HepG2 (cell line): Measurements from ENCODE around the gene MGMT. TPM values are rescaled to one million over a fixed set of nuclear protein-coding genes. Genes with fewer than 3 reads are reported as not detected.
A peak's percentile ranks its signal among the peaks of the same experiment; 100 is the strongest.

Experiments used
- ATAC-seq: fragments of 200-7000 bp; cut with Tn5 transposase; 3 replicates; pipeline ENCODE4 v1.9.1; 2020; ENCODE audit warnings: mild to moderate bottlenecking, moderate library complexity
- BruUV-seq: library from RNA; stranded (reverse); fragments of 400-500 nt; replicated peaks from 2 replicates; lab custom pipeline; 2021; lab: Mats Ljungman, UMichigan
- CTCF ChIA-PET: fragments of 300-600 bp; formaldehyde crosslinking; extraction: SDS; loops from one replicate; lab custom pipeline; 2021; ENCODE audit warnings: low total read pairs, inconsistent platforms, low intra/inter-chr PET ratio; lab: Yijun Ruan, JAX
- POLR2A ChIA-PET: fragments of 350-600 bp; sonication (Branson Sonifier 250); formaldehyde crosslinking; loops from one replicate; lab custom pipeline; 2020; ENCODE audit warnings: antibody characterized with exemption, inconsistent platforms; lab: Yijun Ruan, JAX
- DNase-seq: peaks from one replicate; pipeline ENCODE4 v3.0.0-alpha.2; 2015; ENCODE audit warnings: low spot score
- FAIRE-seq: peaks from 3 replicates; lab custom pipeline; 2011; peaks lifted over from hg19 to GRCh38; lab: Jason Lieb, UNC
- H2AFZ ChIP-seq: one replicate; pipeline ENCODE4 v1.6.1; 2011; ENCODE audit warnings: low read length, inconsistent platforms
- H3K27ac ChIP-seq: fragments of 300-600 bp; 3 replicates; pipeline ENCODE4 v1.8.0; 2011; ENCODE audit warnings: mixed run types, mild to moderate bottlenecking, mixed read lengths, low read length, inconsistent platforms; ENCODE audit not compliant: insufficient read depth; ENCODE audit errors: extremely low read length
- H3K27me3 ChIP-seq, 2 experiments: fragments of 200-600 bp in 1 of 2; 2 replicates in 1 of 2; 3 replicates in 1 of 2; pipeline versions ENCODE4 v1.6.0 to v1.8.0; 2011; ENCODE audit warnings: low read length in 2 of 2, mild to moderate bottlenecking in 2 of 2, moderate library complexity in 2 of 2, inconsistent platforms in 1 of 2; ENCODE audit not compliant: insufficient read depth in 2 of 2, control insufficient read depth in 1 of 2
- H3K36me3 ChIP-seq, 2 experiments: fragments of 200-600 bp in 1 of 2; replicated peaks in 1 of 2; 2 replicates in 1 of 2; 3 replicates in 1 of 2; pipeline versions ENCODE4 v1.5.1 to v1.8.0; 2011; ENCODE audit warnings: low read length in 2 of 2, inconsistent platforms in 1 of 2; ENCODE audit not compliant: insufficient read depth in 2 of 2, control insufficient read depth in 1 of 2
- H3K4me1 ChIP-seq: 2 replicates; pipeline ENCODE4 v1.5.1; 2012; ENCODE audit warnings: low read length, inconsistent platforms; ENCODE audit not compliant: insufficient read depth
- H3K4me2 ChIP-seq: 2 replicates; pipeline ENCODE4 v1.6.0; 2011; ENCODE audit warnings: low read depth, low read length, inconsistent platforms
- H3K4me3 ChIP-seq, 3 experiments: fragments of 200-600 bp in 1 of 3; sonication (generic), shearing (Covaris generic) in 1 of 3; replicated peaks in 1 of 3; 2 replicates each; pipeline ENCODE4 v1.5.1; 2011 to 2016; ENCODE audit warnings: low read length in 3 of 3, inconsistent platforms in 2 of 3, low read depth in 2 of 3, mild to moderate bottlenecking in 2 of 3, control low read depth in 1 of 3, mixed read lengths in 1 of 3; ENCODE audit not compliant: insufficient read depth in 1 of 3
- H3K79me2 ChIP-seq: one replicate; pipeline ENCODE4 v1.6.1; 2011; ENCODE audit warnings: low read length, inconsistent platforms; ENCODE audit not compliant: insufficient read depth
- H3K9ac ChIP-seq: 2 replicates; pipeline ENCODE4 v1.6.0; 2011; ENCODE audit warnings: mild to moderate bottlenecking, low read depth, low read length, inconsistent platforms; ENCODE audit not compliant: insufficient read depth
- H3K9me3 ChIP-seq: 2 replicates; pipeline ENCODE4 v1.5.1; 2012; ENCODE audit warnings: mild to moderate bottlenecking, low read length
- H4K20me1 ChIP-seq: 2 replicates; pipeline ENCODE4 v1.6.0; 2011; ENCODE audit warnings: inconsistent platforms, mild to moderate bottlenecking, low read length, moderate library complexity; ENCODE audit not compliant: insufficient read depth
- HNRNPH1 ChIP-seq: fragments of 200-400 bp; formaldehyde crosslinking; optimal IDR thresholded peaks from 2 replicates; pipeline ENCODE3; 2017; ENCODE audit warnings: mild to moderate bottlenecking, low read depth, low read length
- HOXA7 ChIP-seq: sonication (generic); formaldehyde crosslinking; IDR thresholded peaks from 2 replicates; pipeline ENCODE4 v1.8.1; 2022; ENCODE audit warnings: mild to moderate bottlenecking, missing genetic modification reagents, moderate library complexity
- KLF13 ChIP-seq: sonication (generic); formaldehyde crosslinking; IDR thresholded peaks from 2 replicates; pipeline ENCODE4 v1.4.0; 2020; ENCODE audit warnings: mild to moderate bottlenecking, missing genetic modification reagents
- MAFK ChIP-seq, 2 experiments: IDR thresholded peaks in 1 of 2; conservative IDR thresholded peaks in 1 of 2; 2 replicates each; pipeline ENCODE4 v1.6.1; 2011; ENCODE audit warnings: improper control_type of control experiment in 2 of 2, low read length in 2 of 2
- RXRB ChIP-seq: IDR thresholded peaks from 2 replicates; pipeline ENCODE4 v1.6.1; 2016; ENCODE audit warnings: borderline replicate concordance, missing genetic modification reagents, missing compliant biosample characterization
- ZEB1 ChIP-seq: IDR thresholded peaks from 2 replicates; pipeline ENCODE4 v1.6.1; 2012; ENCODE audit warnings: mild to moderate bottlenecking, low read depth, inconsistent platforms; ENCODE audit not compliant: insufficient replicate concordance
- ZMAT5 ChIP-seq: sonication (generic); formaldehyde crosslinking; IDR thresholded peaks from 2 replicates; pipeline ENCODE4 v1.5.0; 2020; ENCODE audit warnings: mild to moderate bottlenecking, low read depth, missing genetic modification reagents, borderline replicate concordance
- ZNF563 ChIP-seq: sonication (generic); formaldehyde crosslinking; IDR thresholded peaks from 2 replicates; pipeline ENCODE4 v1.8.0; 2022; ENCODE audit warnings: mild to moderate bottlenecking, moderate library complexity, missing genetic modification reagents
- WGBS: methylation state at CpG from one replicate; pipeline ENCODE4 v1.1.6; 2017; ENCODE audit warnings: low lambda C conversion rate; 5-methylcytosine and 5-hydroxymethylcytosine counted together
- in situ Hi-C: cut with HindIII; loops from 2 replicates; pipeline ENCODE4 v1.10.0; 2017; ENCODE audit warnings: low pct_unique_long_range_greater_than_20kb; ENCODE audit not compliant: extremely low pct_ligation_motif_present
- intact Hi-C: fragments of 100-400 bp; cut with micrococcal nuclease; formaldehyde crosslinking; loops from one replicate; pipeline ENCODE4 v1.10.0; 2022; ENCODE audit not compliant: unreplicated experiment
- polyA plus RNA-seq, 8 experiments: library from polyadenylated mRNA; depleted of rRNA in 3 of 8; stranded (reverse) in 7 of 8; unstranded in 1 of 8; fragments of >200 nt; fragmentation: Illumina TruSeq in 4 of 8; extraction: Trizol in 4 of 8; gene quantifications; 2 replicates each; pipeline versions ENCODE4 v1.2.1 to v1.2.3, GENCODE V29; 2011 to 2016; ENCODE audit warnings: low read depth in 4 of 8, missing spikeins in 1 of 8, mixed read lengths in 1 of 8; ENCODE audit not compliant: insufficient read depth in 1 of 8
- total RNA-seq, 5 experiments: library from RNA; depleted of rRNA; stranded (reverse); fragments of >200 nt; fragmentation: Illumina TruSeq; extraction: Trizol; gene quantifications; 2 replicates each; pipeline ENCODE4 v1.2.3, GENCODE V29; 2016; ENCODE audit warnings: low read depth in 1 of 5
- TF ChIP-seq, protein P1 (sequence below): sonication (generic); formaldehyde crosslinking; IDR thresholded peaks from 2 replicates; pipeline ENCODE4 v1.5.0; 2020; ENCODE audit warnings: mild to moderate bottlenecking, missing genetic modification reagents, moderate library complexity

The MGMT gene
- total and polyA plus RNA-seq, 2 of the 13 experiments (the other 11 are each of a cell fraction or from before 2014, with no cell fraction given), result 12.0 to 19.5 TPM

DNA sequence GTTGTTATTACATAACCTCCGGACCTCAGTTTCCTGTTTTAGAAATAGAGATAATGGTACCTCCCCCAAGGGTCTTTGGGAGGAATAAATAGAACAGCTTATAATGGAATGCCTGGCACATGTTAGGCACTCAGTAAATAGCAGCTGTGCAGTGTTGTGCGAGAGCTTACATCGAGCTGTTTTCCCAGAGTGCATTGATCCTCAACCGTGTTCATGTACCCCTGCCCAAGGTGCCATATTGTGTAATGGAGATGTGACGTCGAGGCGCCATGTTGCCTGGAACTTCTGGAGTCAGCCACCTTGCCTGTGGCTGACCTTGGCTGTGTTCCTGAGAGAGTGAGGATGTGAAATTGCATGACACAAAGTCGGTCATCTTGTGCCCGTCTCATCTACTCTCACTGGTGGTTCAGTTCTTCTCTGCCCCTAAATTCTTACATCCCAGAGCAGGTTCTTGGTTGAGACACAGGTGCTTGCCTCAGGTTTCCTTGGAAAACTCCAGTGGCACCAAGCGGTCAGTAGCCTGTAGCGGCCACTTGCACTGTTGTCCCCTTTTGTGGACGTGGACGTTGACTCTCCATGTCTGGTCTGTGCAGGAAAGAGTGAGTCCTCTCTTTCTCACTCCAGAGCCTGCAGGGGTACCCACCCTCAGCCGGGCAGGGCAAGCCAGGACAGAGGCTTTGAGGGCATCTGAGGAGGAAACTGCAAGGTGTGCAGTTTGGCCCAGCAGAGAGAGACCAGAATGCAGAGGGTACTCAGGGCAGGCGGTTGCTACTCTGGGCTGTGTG is 230.6 kb downstream of the MGMT start:
- DNase-seq (no peak), ATAC-seq (no peak), FAIRE-seq (no peak)
- peaks cover 5% of the 10 kb centered on the region; the same call in 1 of the 2 replicates for H3K9me3 ChIP-seq
- ChIA-PET CTCF (no interaction called here), POLR2A (no interaction called here)
- H3K4me2 ChIP-seq, result no peak overlapping the region
- H2AFZ ChIP-seq, result no peak overlapping the region
- 78% methylated on average over 15 of the region's 15 CpGs for WGBS
- no peak overlapping the region for H3K27ac ChIP-seq
- H3K36me3 ChIP-seq, result no peaks in the 10 kb centered on the region
- no peaks in the 10 kb centered on the region for H3K79me2 ChIP-seq
- intact Hi-C loops, result no loop called here
- no peaks in the 10 kb centered on the region for H4K20me1 ChIP-seq
- TF ChIP-seq, protein P1, sequence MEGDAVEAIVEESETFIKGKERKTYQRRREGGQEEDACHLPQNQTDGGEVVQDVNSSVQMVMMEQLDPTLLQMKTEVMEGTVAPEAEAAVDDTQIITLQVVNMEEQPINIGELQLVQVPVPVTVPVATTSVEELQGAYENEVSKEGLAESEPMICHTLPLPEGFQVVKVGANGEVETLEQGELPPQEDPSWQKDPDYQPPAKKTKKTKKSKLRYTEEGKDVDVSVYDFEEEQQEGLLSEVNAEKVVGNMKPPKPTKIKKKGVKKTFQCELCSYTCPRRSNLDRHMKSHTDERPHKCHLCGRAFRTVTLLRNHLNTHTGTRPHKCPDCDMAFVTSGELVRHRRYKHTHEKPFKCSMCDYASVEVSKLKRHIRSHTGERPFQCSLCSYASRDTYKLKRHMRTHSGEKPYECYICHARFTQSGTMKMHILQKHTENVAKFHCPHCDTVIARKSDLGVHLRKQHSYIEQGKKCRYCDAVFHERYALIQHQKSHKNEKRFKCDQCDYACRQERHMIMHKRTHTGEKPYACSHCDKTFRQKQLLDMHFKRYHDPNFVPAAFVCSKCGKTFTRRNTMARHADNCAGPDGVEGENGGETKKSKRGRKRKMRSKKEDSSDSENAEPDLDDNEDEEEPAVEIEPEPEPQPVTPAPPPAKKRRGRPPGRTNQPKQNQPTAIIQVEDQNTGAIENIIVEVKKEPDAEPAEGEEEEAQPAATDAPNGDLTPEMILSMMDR (CRISPR knock-in tag), result no peak
- peak; percentile 16 to 39; a peak in 2 of 4 replicates for TF ChIP-seq MAFK (conservative IDR thresholded peaks at IDR 0.05 in 1 of 2, IDR thresholded peaks at IDR 0.05 in 1 of 2; ENCODE audit: low read length in 2 of 2)
- TF ChIP-seq RXRB, result no peak
- no peak for TF ChIP-seq ZEB1
- TF ChIP-seq HNRNPH1, result no peak
- TF ChIP-seq ZNF563, result no peak
- no peak for TF ChIP-seq ZMAT5
- no peak for TF ChIP-seq KLF13 (CRISPR knock-in tag)
- no peak for TF ChIP-seq HOXA7
- in situ Hi-C loops, result no loop called here
- no peak overlapping the region for H3K9ac ChIP-seq
- H3K4me3 ChIP-seq, result no peak overlapping the region
- no peaks in the 10 kb centered on the region for H3K4me1 ChIP-seq
- H3K27me3 ChIP-seq, result no peaks in the 10 kb centered on the region
- BruUV-seq, result no TSS peak
